ENCODE measurements around the gene DTWD1. TPM values are rescaled to one million over a fixed set of nuclear protein-coding genes. Genes with fewer than 3 reads are reported as not detected.

DTWD1 gene
- total and polyA plus RNA-seq, 9 of the 15 experiments (the other 6 are each of a cell fraction or from before 2014, with no cell fraction given), result 23.1 to 76.4 (median 36.5) TPM

DNA sequence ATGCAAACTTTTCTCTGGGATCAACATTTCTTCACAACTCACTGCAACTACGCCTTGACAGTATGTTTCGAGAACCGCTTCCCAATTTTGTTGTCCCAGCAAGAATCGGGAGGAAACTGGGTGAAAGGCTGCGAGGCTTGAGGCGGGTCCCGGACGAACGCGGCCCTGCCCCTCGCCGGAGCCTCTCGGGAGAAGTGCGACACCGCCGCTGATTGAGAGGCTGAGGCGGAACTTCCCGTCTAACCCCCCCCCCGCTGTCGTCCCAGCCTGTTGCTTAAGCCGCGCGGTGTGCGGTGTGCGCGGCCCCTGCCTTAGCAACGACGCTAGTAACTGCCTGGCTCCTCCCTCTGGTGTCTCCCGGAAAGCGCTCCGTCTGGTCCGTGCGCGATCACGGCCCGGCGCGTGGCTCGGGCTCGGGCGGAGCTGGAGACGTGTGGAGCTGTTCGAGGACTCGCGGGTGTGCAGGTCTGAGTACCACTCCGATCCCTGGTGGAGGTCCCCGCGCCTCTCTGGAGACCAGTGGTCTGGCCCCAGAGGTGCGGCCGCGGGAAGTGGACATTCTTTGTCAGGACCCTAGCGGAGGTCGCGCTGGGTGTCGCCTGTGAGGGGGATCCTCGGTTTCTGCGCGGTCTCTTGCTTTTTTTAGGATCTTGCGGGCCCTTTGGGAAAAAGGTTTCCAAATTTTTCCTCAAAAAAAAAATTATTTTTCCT lies at the start of gene DTWD1, which contains the start of gene FAM227B (continued):
- TF ChIP-seq, protein P1, sequence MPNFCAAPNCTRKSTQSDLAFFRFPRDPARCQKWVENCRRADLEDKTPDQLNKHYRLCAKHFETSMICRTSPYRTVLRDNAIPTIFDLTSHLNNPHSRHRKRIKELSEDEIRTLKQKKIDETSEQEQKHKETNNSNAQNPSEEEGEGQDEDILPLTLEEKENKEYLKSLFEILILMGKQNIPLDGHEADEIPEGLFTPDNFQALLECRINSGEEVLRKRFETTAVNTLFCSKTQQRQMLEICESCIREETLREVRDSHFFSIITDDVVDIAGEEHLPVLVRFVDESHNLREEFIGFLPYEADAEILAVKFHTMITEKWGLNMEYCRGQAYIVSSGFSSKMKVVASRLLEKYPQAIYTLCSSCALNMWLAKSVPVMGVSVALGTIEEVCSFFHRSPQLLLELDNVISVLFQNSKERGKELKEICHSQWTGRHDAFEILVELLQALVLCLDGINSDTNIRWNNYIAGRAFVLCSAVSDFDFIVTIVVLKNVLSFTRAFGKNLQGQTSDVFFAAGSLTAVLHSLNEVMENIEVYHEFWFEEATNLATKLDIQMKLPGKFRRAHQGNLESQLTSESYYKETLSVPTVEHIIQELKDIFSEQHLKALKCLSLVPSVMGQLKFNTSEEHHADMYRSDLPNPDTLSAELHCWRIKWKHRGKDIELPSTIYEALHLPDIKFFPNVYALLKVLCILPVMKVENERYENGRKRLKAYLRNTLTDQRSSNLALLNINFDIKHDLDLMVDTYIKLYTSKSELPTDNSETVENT (CRISPR knock-in tag; IDR thresholded peaks at IDR 0.05), result peak; percentile 76; the same call in 1 of the 2 replicates
- TF ChIP-seq, protein P2, sequence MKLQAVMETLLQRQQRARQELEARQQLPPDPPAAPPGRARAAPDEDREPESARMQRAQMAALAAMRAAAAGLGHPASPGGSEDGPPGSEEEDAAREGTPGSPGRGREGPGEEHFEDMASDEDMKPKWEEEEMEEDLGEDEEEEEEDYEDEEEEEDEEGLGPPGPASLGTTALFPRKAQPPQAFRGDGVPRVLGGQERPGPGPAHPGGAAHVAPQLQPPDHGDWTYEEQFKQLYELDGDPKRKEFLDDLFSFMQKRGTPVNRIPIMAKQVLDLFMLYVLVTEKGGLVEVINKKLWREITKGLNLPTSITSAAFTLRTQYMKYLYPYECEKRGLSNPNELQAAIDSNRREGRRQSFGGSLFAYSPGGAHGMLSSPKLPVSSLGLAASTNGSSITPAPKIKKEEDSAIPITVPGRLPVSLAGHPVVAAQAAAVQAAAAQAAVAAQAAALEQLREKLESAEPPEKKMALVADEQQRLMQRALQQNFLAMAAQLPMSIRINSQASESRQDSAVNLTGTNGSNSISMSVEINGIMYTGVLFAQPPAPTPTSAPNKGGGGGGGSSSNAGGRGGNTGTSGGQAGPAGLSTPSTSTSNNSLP (IDR thresholded peaks at IDR 0.05; ENCODE audit: borderline replicate concordance, low read depth, low read length), result no peak
- TF ChIP-seq ZNF133 (CRISPR knock-in tag; IDR thresholded peaks at IDR 0.05), result no peak
- no peak for TF ChIP-seq IRF2 (CRISPR knock-in tag; IDR thresholded peaks at IDR 0.05)
- TF ChIP-seq, protein P3, sequence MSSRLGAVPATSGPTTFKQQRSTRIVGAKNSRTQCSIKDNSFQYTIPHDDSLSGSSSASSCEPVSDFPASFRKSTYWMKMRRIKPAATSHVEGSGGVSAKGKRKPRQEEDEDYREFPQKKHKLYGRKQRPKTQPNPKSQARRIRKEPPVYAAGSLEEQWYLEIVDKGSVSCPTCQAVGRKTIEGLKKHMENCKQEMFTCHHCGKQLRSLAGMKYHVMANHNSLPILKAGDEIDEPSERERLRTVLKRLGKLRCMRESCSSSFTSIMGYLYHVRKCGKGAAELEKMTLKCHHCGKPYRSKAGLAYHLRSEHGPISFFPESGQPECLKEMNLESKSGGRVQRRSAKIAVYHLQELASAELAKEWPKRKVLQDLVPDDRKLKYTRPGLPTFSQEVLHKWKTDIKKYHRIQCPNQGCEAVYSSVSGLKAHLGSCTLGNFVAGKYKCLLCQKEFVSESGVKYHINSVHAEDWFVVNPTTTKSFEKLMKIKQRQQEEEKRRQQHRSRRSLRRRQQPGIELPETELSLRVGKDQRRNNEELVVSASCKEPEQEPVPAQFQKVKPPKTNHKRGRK (tag; IDR thresholded peaks at IDR 0.05), result no peak
- TF ChIP-seq ZNF431 (CRISPR knock-in tag; IDR thresholded peaks at IDR 0.05), result peak; percentile 42; the same call in 1 of the 2 replicates
- TF ChIP-seq ZNF551 (CRISPR knock-in tag; IDR thresholded peaks at IDR 0.05), result no peak
- TF ChIP-seq, protein P4, sequence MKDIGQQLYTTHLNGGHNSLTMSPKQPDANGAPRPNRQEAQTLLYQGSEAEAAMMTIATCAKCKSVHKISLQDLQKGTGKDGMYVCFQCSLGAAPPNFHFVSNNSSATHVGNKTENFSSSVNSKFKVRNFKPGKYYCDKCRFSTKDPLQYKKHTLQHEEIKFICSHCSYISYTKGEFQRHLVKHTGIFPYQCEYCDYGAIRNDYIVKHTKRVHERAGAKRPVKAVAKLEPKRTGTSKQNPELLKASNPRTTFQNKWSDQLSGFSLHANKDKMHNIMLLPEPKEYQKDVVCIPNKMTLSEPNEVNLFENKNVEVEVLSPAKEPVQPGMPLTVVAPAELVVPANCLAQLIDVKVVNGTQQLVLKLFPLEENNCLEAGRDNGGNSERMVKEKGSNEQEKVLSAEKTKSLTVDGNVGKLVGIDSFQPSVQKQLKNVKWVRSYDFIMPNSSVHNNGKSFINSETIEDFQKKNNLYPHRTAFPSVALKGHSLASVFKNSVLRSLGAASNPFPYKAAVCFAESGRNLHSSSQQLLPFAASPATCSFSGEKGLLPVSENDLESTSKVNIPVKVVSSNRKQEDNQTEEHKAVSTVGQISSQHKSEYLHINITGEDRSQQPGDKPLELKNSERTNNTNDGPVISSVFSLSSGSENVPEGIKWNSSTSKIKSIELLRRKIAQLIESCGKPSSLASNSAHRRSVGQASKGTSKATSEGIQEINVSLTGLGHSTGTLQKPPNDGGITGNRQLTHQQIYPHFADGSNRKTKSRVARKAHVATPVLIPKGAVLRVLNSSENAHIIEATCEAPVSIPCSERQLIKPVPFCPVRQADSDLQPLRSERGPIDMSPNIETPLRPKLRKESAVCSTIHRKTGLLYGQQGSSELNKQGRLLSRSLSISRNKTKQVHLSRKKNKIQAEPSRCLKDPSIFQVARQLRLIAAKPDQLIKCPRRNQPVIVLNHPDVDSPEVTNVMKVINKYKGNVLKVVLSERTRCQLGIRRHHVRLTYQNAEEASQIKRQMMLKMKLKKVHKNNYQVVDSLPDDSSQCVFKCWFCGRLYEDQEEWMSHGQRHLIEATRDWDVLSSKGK (CRISPR knock-in tag; IDR thresholded peaks at IDR 0.05), result no peak
- TF ChIP-seq, protein P5, sequence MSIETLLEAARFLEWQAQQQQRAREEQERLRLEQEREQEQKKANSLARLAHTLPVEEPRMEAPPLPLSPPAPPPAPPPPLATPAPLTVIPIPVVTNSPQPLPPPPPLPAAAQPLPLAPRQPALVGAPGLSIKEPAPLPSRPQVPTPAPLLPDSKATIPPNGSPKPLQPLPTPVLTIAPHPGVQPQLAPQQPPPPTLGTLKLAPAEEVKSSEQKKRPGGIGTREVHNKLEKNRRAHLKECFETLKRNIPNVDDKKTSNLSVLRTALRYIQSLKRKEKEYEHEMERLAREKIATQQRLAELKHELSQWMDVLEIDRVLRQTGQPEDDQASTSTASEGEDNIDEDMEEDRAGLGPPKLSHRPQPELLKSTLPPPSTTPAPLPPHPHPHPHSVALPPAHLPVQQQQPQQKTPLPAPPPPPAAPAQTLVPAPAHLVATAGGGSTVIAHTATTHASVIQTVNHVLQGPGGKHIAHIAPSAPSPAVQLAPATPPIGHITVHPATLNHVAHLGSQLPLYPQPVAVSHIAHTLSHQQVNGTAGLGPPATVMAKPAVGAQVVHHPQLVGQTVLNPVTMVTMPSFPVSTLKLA (conservative IDR thresholded peaks at IDR 0.05), result peak; percentile 89 to 96
- peak; percentile 49; the same call in 1 of the 2 replicates for TF ChIP-seq TCF3 (CRISPR knock-in tag; IDR thresholded peaks at IDR 0.05)
- TF ChIP-seq ATF7 (IDR thresholded peaks at IDR 0.05), result peak; percentile 81
- TF ChIP-seq FOXP1 (CRISPR knock-in tag; IDR thresholded peaks at IDR 0.05), result peak; percentile 97
- TF ChIP-seq, protein P6, sequence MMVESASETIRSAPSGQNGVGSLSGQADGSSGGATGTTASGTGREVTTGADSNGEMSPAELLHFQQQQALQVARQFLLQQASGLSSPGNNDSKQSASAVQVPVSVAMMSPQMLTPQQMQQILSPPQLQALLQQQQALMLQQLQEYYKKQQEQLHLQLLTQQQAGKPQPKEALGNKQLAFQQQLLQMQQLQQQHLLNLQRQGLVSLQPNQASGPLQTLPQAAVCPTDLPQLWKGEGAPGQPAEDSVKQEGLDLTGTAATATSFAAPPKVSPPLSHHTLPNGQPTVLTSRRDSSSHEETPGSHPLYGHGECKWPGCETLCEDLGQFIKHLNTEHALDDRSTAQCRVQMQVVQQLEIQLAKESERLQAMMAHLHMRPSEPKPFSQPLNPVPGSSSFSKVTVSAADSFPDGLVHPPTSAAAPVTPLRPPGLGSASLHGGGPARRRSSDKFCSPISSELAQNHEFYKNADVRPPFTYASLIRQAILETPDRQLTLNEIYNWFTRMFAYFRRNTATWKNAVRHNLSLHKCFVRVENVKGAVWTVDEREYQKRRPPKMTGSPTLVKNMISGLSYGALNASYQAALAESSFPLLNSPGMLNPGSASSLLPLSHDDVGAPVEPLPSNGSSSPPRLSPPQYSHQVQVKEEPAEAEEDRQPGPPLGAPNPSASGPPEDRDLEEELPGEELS (CRISPR knock-in tag; IDR thresholded peaks at IDR 0.05; ENCODE audit: borderline replicate concordance), result no peak
